H1 (cell line): Measurements from ENCODE around the gene HLA-DPB1. TPM values are rescaled to one million over a fixed set of nuclear protein-coding genes. Genes with fewer than 3 reads are reported as not detected.

Source experiments
- CTCF ChIA-PET: fragments of 300-600 bp; sonication (Branson Sonifier 250); formaldehyde crosslinking; loops from one replicate; lab custom pipeline; 2021; ENCODE audit not compliant: partially characterized antibody; lab: Charles Lee
- POLR2A ChIA-PET: fragments of 300-600 bp; sonication (Branson Sonifier 250); formaldehyde crosslinking; loops from one replicate; lab custom pipeline; 2021; ENCODE audit warnings: inconsistent platforms; ENCODE audit not compliant: partially characterized antibody; lab: Charles Lee
- DNase-seq, 2 experiments: peaks; one replicate each; pipeline versions ENCODE4 v3.0.0 to v3.0.0-alpha.2; 2010 to 2022; ENCODE audit warnings: low spot score in 2 of 2, low read depth in 1 of 2, mixed read lengths in 1 of 2
- FAIRE-seq: peaks from 2 replicates; lab custom pipeline; 2011; peaks lifted over from hg19 to GRCh38; lab: Jason Lieb, UNC
- H2AFZ ChIP-seq: 2 replicates; pipeline ENCODE4 v1.8.1; 2012; ENCODE audit warnings: low read length, inconsistent platforms
- H2AK5ac ChIP-seq: 2 replicates; pipeline ENCODE4 v1.6.1; 2013; ENCODE audit warnings: low read depth, low read length
- H2BK120ac ChIP-seq: replicated peaks from 2 replicates; pipeline ENCODE3; 2013; ENCODE audit warnings: low read depth, low read length, inconsistent platforms
- H2BK12ac ChIP-seq: 2 replicates; pipeline ENCODE4 v1.6.1; 2013; ENCODE audit warnings: low read depth, low read length
- H2BK15ac ChIP-seq: 2 replicates; pipeline ENCODE4 v1.6.1; 2013; ENCODE audit warnings: low read length
- H2BK20ac ChIP-seq: 2 replicates; pipeline ENCODE4 v1.6.1; 2013; ENCODE audit warnings: low read length
- H2BK5ac ChIP-seq: 2 replicates; pipeline ENCODE4 v1.6.1; 2013; ENCODE audit warnings: low read depth, low read length
- H3K14ac ChIP-seq: 2 replicates; pipeline ENCODE4 v1.6.1; 2013; ENCODE audit warnings: inconsistent platforms; ENCODE audit not compliant: insufficient read length
- H3K18ac ChIP-seq: 2 replicates; pipeline ENCODE4 v1.6.1; 2013; ENCODE audit warnings: low read length; ENCODE audit errors: extremely low read depth
- H3K23ac ChIP-seq: 2 replicates; pipeline ENCODE4 v1.6.1; 2013; ENCODE audit warnings: inconsistent platforms; ENCODE audit not compliant: insufficient read length
- H3K23me2 ChIP-seq: 2 replicates; pipeline ENCODE4 v1.6.1; 2013; ENCODE audit warnings: low read depth, low read length
- H3K27ac ChIP-seq: 2 replicates; pipeline ENCODE4 v1.6.1; 2011; ENCODE audit warnings: low read depth, low read length, inconsistent platforms
- H3K27me3 ChIP-seq, 4 experiments: replicated peaks in 1 of 4; 1 replicate in 1 of 4; 2 replicates in 3 of 4; pipeline versions ENCODE4 v1.6.1 to v1.8.1; 2011 to 2013; ENCODE audit warnings: low read length in 3 of 4, mild to moderate bottlenecking in 3 of 4, inconsistent platforms in 2 of 4, mixed read lengths in 2 of 4, moderate library complexity in 1 of 4; ENCODE audit not compliant: control insufficient read depth in 3 of 4, insufficient read depth in 3 of 4; ENCODE audit errors: extremely low read depth in 1 of 4
- H3K36me3 ChIP-seq, 4 experiments: 2 replicates each; pipeline versions ENCODE4 v1.6.1 to v1.8.1; 2011 to 2013; ENCODE audit warnings: mild to moderate bottlenecking in 4 of 4, low read length in 3 of 4, moderate library complexity in 2 of 4, control low read depth in 1 of 4, inconsistent platforms in 1 of 4; ENCODE audit not compliant: insufficient read depth in 4 of 4, control insufficient read depth in 2 of 4
- H3K4ac ChIP-seq: replicated peaks from 2 replicates; pipeline ENCODE3; 2013; ENCODE audit warnings: low read length, low read depth, mixed read lengths, inconsistent platforms; ENCODE audit not compliant: insufficient read length
- H3K4me1 ChIP-seq, 4 experiments: replicated peaks in 1 of 4; 1 replicate in 1 of 4; 2 replicates in 3 of 4; pipeline versions ENCODE4 v1.6.1 to v1.8.1; 2011 to 2013; ENCODE audit warnings: low read length in 3 of 4, inconsistent platforms in 2 of 4, mixed read lengths in 1 of 4; ENCODE audit not compliant: insufficient read depth in 4 of 4, control insufficient read depth in 3 of 4
- H3K4me2 ChIP-seq, 2 experiments: 2 replicates each; pipeline versions ENCODE4 v1.6.1 to v1.8.1; 2011 to 2013; ENCODE audit warnings: low read depth in 2 of 2, low read length in 2 of 2, control low read depth in 1 of 2, inconsistent platforms in 1 of 2, mild to moderate bottlenecking in 1 of 2; ENCODE audit not compliant: insufficient read depth in 1 of 2
- H3K4me3 ChIP-seq, 4 experiments: fragments of 200-600, 300-600 bp in 1 of 4; sonication (generic), shearing (Covaris generic), sonication (Bioruptor Twin) in 1 of 4; 2 replicates each; pipeline versions ENCODE4 v1.5.1 to v1.8.1; 2011 to 2016; ENCODE audit warnings: low read length in 4 of 4, low read depth in 3 of 4, control low read depth in 2 of 4, inconsistent platforms in 2 of 4, mild to moderate bottlenecking in 2 of 4, mixed read lengths in 1 of 4, moderate library complexity in 1 of 4; ENCODE audit not compliant: insufficient read depth in 2 of 4; ENCODE audit errors: extremely low read depth in 1 of 4
- H3K56ac ChIP-seq: replicated peaks from 2 replicates; pipeline ENCODE3; 2013; ENCODE audit warnings: low read depth, mild to moderate bottlenecking, mixed read lengths, low read length, inconsistent platforms; ENCODE audit not compliant: insufficient read length
- H3K79me1 ChIP-seq: 2 replicates; pipeline ENCODE4 v1.6.1; 2013; ENCODE audit warnings: low read depth, low read length, control low read depth
- H3K79me2 ChIP-seq, 2 experiments: 2 replicates each; pipeline versions ENCODE4 v1.6.1 to v1.8.1; 2012 to 2013; ENCODE audit warnings: low read length in 2 of 2, mild to moderate bottlenecking in 2 of 2, inconsistent platforms in 1 of 2; ENCODE audit not compliant: insufficient read depth in 2 of 2, control insufficient read depth in 1 of 2
- H3K9ac ChIP-seq, 4 experiments: replicated peaks in 1 of 4; 1 replicate in 1 of 4; 2 replicates in 3 of 4; pipeline versions ENCODE4 v1.6.1 to v1.8.1; 2011 to 2013; ENCODE audit warnings: low read depth in 3 of 4, low read length in 3 of 4, control low read depth in 2 of 4, mild to moderate bottlenecking in 2 of 4, moderate library complexity in 2 of 4, inconsistent platforms in 1 of 4; ENCODE audit errors: extremely low read depth in 1 of 4
- H3K9me3 ChIP-seq, 2 experiments: 2 replicates each; pipeline versions ENCODE4 v1.6.1 to v1.8.1; 2012 to 2013; ENCODE audit warnings: mild to moderate bottlenecking in 2 of 2, moderate library complexity in 2 of 2, control low read depth in 1 of 2, inconsistent platforms in 1 of 2, low read depth in 1 of 2, low read length in 1 of 2, mixed read lengths in 1 of 2; ENCODE audit not compliant: insufficient read depth in 2 of 2
- H4K20me1 ChIP-seq, 2 experiments: replicated peaks in 1 of 2; 2 replicates each; pipeline versions ENCODE3 to v1.8.1; 2011 to 2013; ENCODE audit warnings: inconsistent platforms in 2 of 2, low read length in 2 of 2, mild to moderate bottlenecking in 1 of 2; ENCODE audit not compliant: insufficient read depth in 2 of 2, control insufficient read depth in 1 of 2
- H4K5ac ChIP-seq: 2 replicates; pipeline ENCODE4 v1.6.1; 2013; ENCODE audit warnings: low read length, low read depth, mixed read lengths, inconsistent platforms; ENCODE audit not compliant: insufficient read length
- H4K8ac ChIP-seq: 2 replicates; pipeline ENCODE4 v1.8.0; 2013; ENCODE audit warnings: mild to moderate bottlenecking, moderate library complexity, low read length, inconsistent platforms; ENCODE audit not compliant: insufficient read depth; ENCODE audit errors: extremely low read depth
- H4K91ac ChIP-seq: replicated peaks from 2 replicates; pipeline ENCODE3; 2013; ENCODE audit warnings: low read length, mixed read lengths, inconsistent platforms; ENCODE audit not compliant: insufficient read length
- CTCF ChIP-seq, 3 experiments: IDR thresholded peaks; 1 replicate in 2 of 3; 2 replicates in 1 of 3; pipeline versions ENCODE4 v1.5.1 to v1.6.1; 2011; ENCODE audit warnings: low read length in 3 of 3, mild to moderate bottlenecking in 3 of 3, inconsistent platforms in 2 of 3, low read depth in 1 of 3, moderate library complexity in 1 of 3; ENCODE audit not compliant: insufficient read depth in 1 of 3; ENCODE audit errors: control extremely low read depth in 1 of 3
- POU5F1 ChIP-seq: IDR thresholded peaks from 2 replicates; pipeline ENCODE4 v1.6.1; 2011; ENCODE audit warnings: low read depth, mild to moderate bottlenecking, low read length, moderate library complexity
- RAD21 ChIP-seq, 2 experiments: IDR thresholded peaks in 1 of 2; conservative IDR thresholded peaks in 1 of 2; 2 replicates each; pipeline ENCODE4 v1.6.1; 2011; ENCODE audit warnings: low read depth in 2 of 2, low read length in 2 of 2, improper control_type of control experiment in 1 of 2, inconsistent platforms in 1 of 2, mild to moderate bottlenecking in 1 of 2, moderate library complexity in 1 of 2
- WGBS, 2 experiments: shearing (Covaris generic) in 1 of 2; methylation state at CpG; one replicate each; pipeline versions ENCODE4 v1.1.6 to v1.1.7; 2013 to 2015; ENCODE audit warnings: low lambda C conversion rate in 2 of 2, mixed read lengths in 2 of 2, inconsistent platforms in 1 of 2, low coverage in 1 of 2, missing lambda C conversion rate in 1 of 2; ENCODE audit not compliant: insufficient replicate concordance in 2 of 2, insufficient coverage in 1 of 2, insufficient read length in 1 of 2; ENCODE audit errors: extremely low coverage in 1 of 2, missing lambda C conversion rate in 1 of 2; 5-methylcytosine and 5-hydroxymethylcytosine counted together
- polyA plus RNA-seq, 7 experiments: library from polyadenylated mRNA; depleted of rRNA in 3 of 7; stranded (reverse) in 5 of 7; unstranded in 2 of 7; fragments of >200 nt in 5 of 7; fragments of 200-250 nt in 2 of 7; gene quantifications; 1 replicate in 5 of 7; 2 replicates in 1 of 7; 4 replicates in 1 of 7; pipeline versions ENCODE4 v1.2.1 to v1.2.3, GENCODE V29; 2011 to 2013; ENCODE audit warnings: missing spikeins in 2 of 7, mixed read lengths in 2 of 7
- total RNA-seq: library from RNA; stranded (reverse); fragmentation: NEBNext Ultra II Directional; extraction: Animal tissue kit (Norgen Biotek cat#: 25700); gene quantifications from 2 replicates; pipeline ENCODE4 v1.2.1, GENCODE V29; 2021

HLA-DPB1 gene
- total and polyA plus RNA-seq, 2 of the 8 experiments (the other 6 are each of a cell fraction or from before 2014, with no cell fraction given), result 32.3 to 58.8 TPM

GRCh38 chr6:33049323-33050013 lies 26.3 kb upstream of the HLA-DPB1 start:
- H2BK15ac ChIP-seq, result no peak overlapping the region
- H2BK12ac ChIP-seq, result no peak overlapping the region
- H3K27ac ChIP-seq, result no peak overlapping the region
- no peak overlapping the region for H3K4me3 ChIP-seq
- H3K23me2 ChIP-seq, result no peaks in the 10 kb centered on the region
- no peaks in the 10 kb centered on the region for H3K79me1 ChIP-seq
- no peak overlapping the region for H4K5ac ChIP-seq
- peaks cover 0 to 8% of the 10 kb centered on the region in 2 experiments; a peak in 2 of 4 replicates for H3K9me3 ChIP-seq
- 0 out of 2 replicates have a peak overlapping the region, but pooled peaks have one; percentile 57 for H2AFZ ChIP-seq
- H3K23ac ChIP-seq, result no peak overlapping the region
- H3K9ac ChIP-seq, result no peak overlapping the region
- H2AK5ac ChIP-seq, result no peak overlapping the region
- H3K79me2 ChIP-seq, result no peaks in the 10 kb centered on the region
- H3K36me3 ChIP-seq, result no peaks in the 10 kb centered on the region
- H3K4ac ChIP-seq, result no peak overlapping the region
- no peak overlapping the region for H3K14ac ChIP-seq
- peaks cover 6 to 10% (median 7%) of the 10 kb centered on the region in 4 experiments; a peak in 4 of 7 replicates for H3K4me1 ChIP-seq
- no peak overlapping the region for H4K91ac ChIP-seq
- WGBS, 2 experiments, result 85% methylated on average over 9 of the region's 9 CpGs; no CpG with 5 or more reads in 1 of the 2 experiments
- TF ChIP-seq RAD21 (IDR thresholded peaks at IDR 0.05 in 1 of 2, conservative IDR thresholded peaks at IDR 0.05 in 1 of 2; ENCODE audit: low read depth in 2 of 2, low read length in 2 of 2) (peak; percentile 20 to 23; a peak in 2 of 4 replicates), CTCF (IDR thresholded peaks at IDR 0.05; ENCODE audit: control extremely low read depth in 1 of 3, insufficient read depth in 1 of 3, low read depth in 1 of 3, low read length in 3 of 3) (peak; percentile 46 to 72 (median 56)), POU5F1 (no peak)
- H3K4me2 ChIP-seq, result no peak overlapping the region; a peak in 1 of 4 replicates
- H4K8ac ChIP-seq, result no peak overlapping the region
- POLR2A ChIA-PET, result interaction anchor here (1.0 kb wide), 1 partner anchor 13 kb away, joined by 3 read pairs; no protein-coding TSS in a partner anchor
- FAIRE-seq (peak; percentile 88), DNase-seq (no peak)
- CTCF ChIA-PET, result interaction anchor here (0.6 to 6.4 kb wide), 28 partner anchors 11 to 537 kb away, joined by 3 to 38 read pairs (median 5); partner anchors contain the start of gene HLA-DPA1
- H2BK20ac ChIP-seq, result no peak overlapping the region
- H3K27me3 ChIP-seq, result no peaks in the 10 kb centered on the region
- H4K20me1 ChIP-seq, result no peaks in the 10 kb centered on the region
- no peak overlapping the region for H2BK120ac ChIP-seq
- no peak overlapping the region for H3K56ac ChIP-seq
- H2BK5ac ChIP-seq, result no peak overlapping the region
- no peak overlapping the region for H3K18ac ChIP-seq
